Epithelial cell of esophagus (primary cell): ENCODE data around the gene COG5.

ENCODE experiments used
- DNase-seq: peaks from one replicate; pipeline ENCODE4 v3.0.0; 2010; ENCODE audit warnings: low read depth
- H3K4me3 ChIP-seq: 2 replicates; pipeline ENCODE4 v1.5.1; 2011; ENCODE audit warnings: mild to moderate bottlenecking, low read length, control low read depth
- TF ChIP-seq, protein P1 (sequence below): IDR thresholded peaks from 2 replicates; pipeline ENCODE4 v1.5.1; 2011; ENCODE audit warnings: low read depth, mild to moderate bottlenecking, low read length, control low read depth, inconsistent platforms; ENCODE audit not compliant: insufficient read depth; ENCODE audit errors: missing control alignments

Gene COG5

DNA sequence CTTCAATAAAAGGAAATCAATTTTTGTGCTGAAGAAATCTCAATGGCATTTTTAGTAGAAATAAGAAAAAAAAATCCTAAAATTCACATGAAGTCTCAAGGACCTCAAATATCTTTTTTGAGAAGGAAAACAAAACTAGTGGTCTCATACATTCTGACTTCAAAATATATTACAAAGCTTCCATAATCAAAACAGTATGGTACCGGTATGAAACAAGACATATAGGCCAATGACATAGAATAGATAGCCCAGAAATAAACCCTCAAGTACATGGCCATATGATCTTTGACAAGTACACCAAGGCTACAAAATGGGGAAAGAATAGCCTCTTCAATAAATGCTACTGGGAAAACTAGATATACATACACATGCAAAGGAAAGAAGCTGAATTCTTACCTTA, 225.6 kb downstream of the COG5 start:
- TF ChIP-seq, protein P1, sequence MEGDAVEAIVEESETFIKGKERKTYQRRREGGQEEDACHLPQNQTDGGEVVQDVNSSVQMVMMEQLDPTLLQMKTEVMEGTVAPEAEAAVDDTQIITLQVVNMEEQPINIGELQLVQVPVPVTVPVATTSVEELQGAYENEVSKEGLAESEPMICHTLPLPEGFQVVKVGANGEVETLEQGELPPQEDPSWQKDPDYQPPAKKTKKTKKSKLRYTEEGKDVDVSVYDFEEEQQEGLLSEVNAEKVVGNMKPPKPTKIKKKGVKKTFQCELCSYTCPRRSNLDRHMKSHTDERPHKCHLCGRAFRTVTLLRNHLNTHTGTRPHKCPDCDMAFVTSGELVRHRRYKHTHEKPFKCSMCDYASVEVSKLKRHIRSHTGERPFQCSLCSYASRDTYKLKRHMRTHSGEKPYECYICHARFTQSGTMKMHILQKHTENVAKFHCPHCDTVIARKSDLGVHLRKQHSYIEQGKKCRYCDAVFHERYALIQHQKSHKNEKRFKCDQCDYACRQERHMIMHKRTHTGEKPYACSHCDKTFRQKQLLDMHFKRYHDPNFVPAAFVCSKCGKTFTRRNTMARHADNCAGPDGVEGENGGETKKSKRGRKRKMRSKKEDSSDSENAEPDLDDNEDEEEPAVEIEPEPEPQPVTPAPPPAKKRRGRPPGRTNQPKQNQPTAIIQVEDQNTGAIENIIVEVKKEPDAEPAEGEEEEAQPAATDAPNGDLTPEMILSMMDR = no peak
- no peak for DNase-seq

DNA sequence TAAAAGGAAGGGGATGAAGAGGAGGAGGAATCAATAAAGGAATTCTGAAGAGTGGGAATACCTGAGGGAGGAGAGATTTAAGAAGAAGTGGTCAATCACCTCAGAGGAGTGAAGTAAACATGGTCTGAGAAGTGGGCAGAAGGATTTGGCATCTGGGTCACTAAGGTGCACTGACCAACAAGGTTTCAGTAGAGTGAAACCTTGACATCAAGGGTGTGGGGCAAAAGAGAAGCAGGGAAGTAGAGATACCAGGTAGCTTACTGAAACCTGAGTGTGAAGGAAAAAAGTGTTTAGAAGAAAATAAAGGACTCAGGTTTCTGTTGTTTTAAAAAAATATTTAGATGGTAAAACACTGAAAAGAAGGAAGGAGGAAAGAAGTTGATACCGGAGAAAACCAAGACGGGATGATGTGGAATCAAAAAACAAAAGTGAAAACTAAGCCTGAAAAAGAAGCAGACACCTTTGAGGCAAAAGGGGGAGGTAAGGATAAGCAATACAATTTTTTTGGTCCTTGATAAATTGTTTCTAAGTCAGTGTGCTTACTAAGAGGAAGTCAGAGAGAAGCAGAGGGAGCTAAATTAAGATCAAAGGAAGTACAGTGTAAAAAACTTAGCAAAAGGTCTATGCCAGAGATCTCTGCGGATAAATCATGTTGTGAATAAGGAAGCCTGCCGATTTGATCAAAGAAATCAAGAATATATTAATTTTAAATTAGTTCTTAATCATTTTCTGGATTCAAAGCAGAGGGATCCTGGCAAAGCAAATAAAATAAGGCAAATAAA, 231.0 kb downstream of the COG5 start:
- TF ChIP-seq, protein P1 = no peak
- no peak for DNase-seq
- H3K4me3 ChIP-seq = no peak overlapping the region

More for the DNA sequence above, 225.6 kb downstream of the COG5 start:
- no peak overlapping the region for H3K4me3 ChIP-seq

DNA sequence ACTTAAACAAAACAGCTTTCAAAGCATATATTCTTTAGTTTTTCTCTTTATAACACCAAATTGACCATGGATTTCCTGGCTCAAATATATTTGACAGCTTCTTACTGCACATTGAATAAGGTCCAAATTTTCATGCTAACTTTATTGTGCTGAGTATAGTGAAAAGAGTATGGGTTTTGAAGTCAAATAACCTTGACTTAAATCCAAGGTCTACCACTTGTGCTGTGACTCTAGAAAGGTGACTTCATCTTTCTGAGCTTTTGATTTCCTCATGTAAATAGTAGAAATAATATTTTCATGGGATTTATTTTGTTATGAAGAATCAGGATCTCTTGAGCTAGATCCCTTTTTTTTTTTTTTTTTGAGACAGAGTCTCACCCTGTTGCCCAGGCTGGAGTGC, 233.2 kb downstream of the COG5 start:
- DNase-seq = no peak
- TF ChIP-seq, protein P1 = no peak
- H3K4me3 ChIP-seq = no peak overlapping the region

DNA sequence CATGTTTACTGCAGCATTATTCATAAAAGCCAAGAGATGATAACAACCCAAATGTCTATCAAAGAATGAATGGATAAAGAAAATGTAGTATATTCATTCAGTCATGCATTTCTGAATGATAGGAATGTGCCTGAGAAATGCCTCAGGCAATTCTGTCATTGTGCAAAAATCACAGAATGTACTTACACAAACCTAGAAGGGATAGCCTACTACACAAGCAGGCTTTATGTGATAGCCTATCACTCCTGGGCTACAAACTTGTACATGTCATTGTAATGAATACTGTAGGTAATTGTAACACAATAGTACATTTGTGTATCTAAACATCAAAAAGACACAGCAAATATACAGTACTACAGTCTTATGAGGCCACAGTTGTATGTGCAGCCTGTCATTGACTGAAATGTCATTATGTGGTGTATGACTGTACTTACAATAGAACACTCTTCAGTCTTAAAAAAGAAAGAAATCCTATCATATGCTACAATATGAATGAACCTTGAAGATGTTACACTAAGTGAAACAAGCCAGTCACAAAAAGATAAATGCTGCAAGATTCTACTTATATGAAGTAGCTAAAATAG, 235.6 kb downstream of the COG5 start:
- TF ChIP-seq, protein P1 = no peak
- DNase-seq = peak; percentile 84
- no peak overlapping the region for H3K4me3 ChIP-seq

DNA sequence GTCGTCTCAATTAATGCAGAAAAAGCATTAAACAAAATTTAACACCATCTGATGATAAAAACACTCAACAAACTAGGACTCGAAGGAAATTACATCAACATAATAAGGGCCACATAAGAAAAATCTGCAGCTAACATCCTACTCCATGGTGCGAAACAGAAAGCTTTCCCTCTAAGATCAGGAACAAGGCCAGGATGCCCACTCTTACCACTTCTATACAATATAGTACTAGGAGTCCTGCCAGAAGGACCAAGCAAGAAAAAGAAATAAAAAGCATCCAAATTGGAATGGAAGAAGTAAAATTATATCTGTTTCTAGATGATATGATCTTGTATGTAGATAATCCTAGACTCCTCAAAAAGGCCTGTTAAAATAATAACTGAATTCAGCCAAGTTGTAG, 237.7 kb downstream of the COG5 start:
- TF ChIP-seq, protein P1 = no peak
- no peak for DNase-seq
- no peak overlapping the region for H3K4me3 ChIP-seq

DNA sequence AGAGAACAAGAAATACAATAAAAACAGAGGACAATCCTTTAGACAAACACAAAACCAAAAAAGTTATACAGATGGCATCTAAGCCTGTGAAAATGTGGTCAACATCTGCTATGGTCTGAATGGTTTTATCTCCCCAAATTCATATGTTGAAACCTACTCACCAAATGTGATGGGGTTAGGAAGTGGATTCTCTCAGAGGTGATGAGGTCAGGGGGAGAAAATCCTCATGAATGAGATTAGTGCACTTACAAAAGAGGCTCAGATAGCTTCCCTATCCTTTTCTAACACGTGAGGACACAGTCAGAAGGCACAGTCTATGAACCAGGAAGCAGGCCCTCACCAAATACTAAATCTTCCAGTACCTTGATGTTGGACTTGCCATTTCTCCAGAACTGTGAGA, 241.7 kb downstream of the COG5 start:
- TF ChIP-seq, protein P1 = no peak
- H3K4me3 ChIP-seq = no peak overlapping the region
- DNase-seq = no peak

DNA sequence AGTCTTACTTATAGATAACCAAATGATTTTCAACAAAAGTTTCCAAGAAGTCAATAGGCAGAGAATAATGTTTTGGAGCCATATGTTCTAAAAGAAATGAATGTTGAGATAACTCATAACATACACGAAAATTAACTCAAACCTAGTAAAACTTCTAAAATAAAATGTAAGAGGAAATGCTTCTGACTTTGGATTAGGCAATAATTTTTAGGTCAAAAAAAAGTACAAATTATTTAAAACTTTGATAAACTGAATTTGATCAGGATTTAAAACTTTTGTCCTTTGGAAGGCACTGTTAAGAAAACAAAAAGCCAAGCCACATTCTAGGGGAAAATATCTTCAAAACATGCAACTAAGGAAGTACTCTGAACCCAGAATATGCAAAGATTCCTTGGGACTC, 242.1 kb downstream of the COG5 start:
- no peak overlapping the region for H3K4me3 ChIP-seq
- no peak for DNase-seq
- TF ChIP-seq, protein P1 = no peak
